H9 (cell line): ENCODE results near the gene LUZP2. TPM values are rescaled to one million over a fixed set of nuclear protein-coding genes. Genes with fewer than 3 reads are reported as not detected.

ENCODE experiments used
- DNase-seq: peaks from one replicate; pipeline ENCODE4 v3.0.0-alpha.2; 2017
- H2AFZ ChIP-seq: one replicate; pipeline ENCODE4 v1.6.1; 2013; ENCODE audit warnings: mild to moderate bottlenecking, low read length, control low read depth, moderate library complexity
- H2AK5ac ChIP-seq: 2 replicates; pipeline ENCODE4 v1.6.1; 2013; ENCODE audit warnings: low read length, control low read depth, mixed read lengths; ENCODE audit not compliant: insufficient read length
- H2BK120ac ChIP-seq: one replicate; pipeline ENCODE4 v1.6.1; 2013; ENCODE audit warnings: low read depth, mild to moderate bottlenecking, low read length, control low read depth, inconsistent platforms; ENCODE audit not compliant: poor library complexity, severe bottlenecking
- H2BK12ac ChIP-seq: 2 replicates; pipeline ENCODE4 v1.6.1; 2013; ENCODE audit warnings: low read length, control low read depth, mixed read lengths, low read depth; ENCODE audit not compliant: insufficient read length
- H2BK15ac ChIP-seq: 2 replicates; pipeline ENCODE4 v1.6.1; 2013; ENCODE audit warnings: low read depth, low read length, control low read depth
- H2BK20ac ChIP-seq: one replicate; pipeline ENCODE4 v1.6.1; 2013; ENCODE audit warnings: low read depth, mild to moderate bottlenecking, low read length, control low read depth, inconsistent platforms; ENCODE audit not compliant: poor library complexity, severe bottlenecking
- H2BK5ac ChIP-seq: 2 replicates; pipeline ENCODE4 v1.6.1; 2013; ENCODE audit warnings: low read length, control low read depth, mixed read lengths; ENCODE audit not compliant: insufficient read length
- H3K14ac ChIP-seq: 2 replicates; pipeline ENCODE4 v1.6.1; 2013; ENCODE audit warnings: low read length, control low read depth; ENCODE audit not compliant: insufficient read depth
- H3K18ac ChIP-seq: 2 replicates; pipeline ENCODE4 v1.6.1; 2013; ENCODE audit warnings: low read depth, mild to moderate bottlenecking, mixed read lengths, low read length, control low read depth; ENCODE audit not compliant: insufficient read length
- H3K23ac ChIP-seq: 2 replicates; pipeline ENCODE4 v1.6.1; 2013; ENCODE audit warnings: low read length, control low read depth, mixed read lengths, low read depth; ENCODE audit not compliant: insufficient read length
- H3K23me2 ChIP-seq: 2 replicates; pipeline ENCODE4 v1.6.1; 2013; ENCODE audit warnings: low read depth, mild to moderate bottlenecking, mixed read lengths, low read length, control low read depth; ENCODE audit not compliant: insufficient read length, poor library complexity, severe bottlenecking
- H3K27ac ChIP-seq: 2 replicates; pipeline ENCODE4 v1.5.1; 2013; ENCODE audit warnings: low read length, control low read depth, mixed read lengths, low read depth; ENCODE audit not compliant: insufficient read length
- H3K27me3 ChIP-seq: 2 replicates; pipeline ENCODE4 v1.6.1; 2013; ENCODE audit warnings: low read length, control low read depth, inconsistent platforms; ENCODE audit not compliant: insufficient read depth
- H3K4ac ChIP-seq: 2 replicates; pipeline ENCODE4 v1.6.1; 2013; ENCODE audit warnings: low read depth, mild to moderate bottlenecking, control low read depth, inconsistent platforms, low read length, moderate library complexity
- H3K4me1 ChIP-seq: 2 replicates; pipeline ENCODE4 v1.6.1; 2013; ENCODE audit warnings: low read length, control low read depth, inconsistent platforms; ENCODE audit not compliant: insufficient read depth
- H3K4me2 ChIP-seq: 2 replicates; pipeline ENCODE4 v1.6.1; 2013; ENCODE audit warnings: low read length, control low read depth, mixed read lengths; ENCODE audit not compliant: insufficient read length, insufficient read depth
- H3K56ac ChIP-seq: 2 replicates; pipeline ENCODE4 v1.6.1; 2013; ENCODE audit warnings: low read depth, mild to moderate bottlenecking, mixed read lengths, low read length, control low read depth; ENCODE audit not compliant: insufficient read length
- H3K79me1 ChIP-seq: 2 replicates; pipeline ENCODE4 v1.6.1; 2013; ENCODE audit warnings: low read depth, mild to moderate bottlenecking, moderate library complexity, low read length, control low read depth, inconsistent platforms; ENCODE audit not compliant: insufficient read depth, poor library complexity, severe bottlenecking
- H3K79me2 ChIP-seq: 2 replicates; pipeline ENCODE4 v1.6.1; 2013; ENCODE audit warnings: low read length, control low read depth, inconsistent platforms; ENCODE audit not compliant: insufficient read depth
- H3K9ac ChIP-seq: 2 replicates; pipeline ENCODE4 v1.6.1; 2013; ENCODE audit warnings: low read length, control low read depth, mixed read lengths; ENCODE audit not compliant: insufficient read length; ENCODE audit errors: extremely low read depth
- H3K9me3 ChIP-seq: one replicate; pipeline ENCODE4 v1.6.1; 2013; ENCODE audit warnings: low read depth, low read length, inconsistent platforms; ENCODE audit not compliant: control insufficient read depth
- H3T11ph ChIP-seq: one replicate; pipeline ENCODE4 v1.6.1; 2013; ENCODE audit warnings: mild to moderate bottlenecking, low read length, control low read depth, inconsistent platforms
- H4K20me1 ChIP-seq: one replicate; pipeline ENCODE4 v1.6.1; 2013; ENCODE audit not compliant: control insufficient read depth, insufficient read length, insufficient read depth
- H4K5ac ChIP-seq: 2 replicates; pipeline ENCODE4 v1.6.1; 2013; ENCODE audit warnings: low read depth, mild to moderate bottlenecking, mixed read lengths, low read length, control low read depth; ENCODE audit not compliant: insufficient read length
- H4K8ac ChIP-seq: replicated peaks from 2 replicates; pipeline ENCODE4 v1.6.1; 2013; ENCODE audit warnings: low read length, control low read depth, mixed read lengths, low read depth; ENCODE audit not compliant: insufficient read length
- H4K91ac ChIP-seq: 2 replicates; pipeline ENCODE4 v1.6.1; 2013; ENCODE audit warnings: low read depth, mild to moderate bottlenecking, moderate library complexity, mixed read lengths, low read length, control low read depth; ENCODE audit not compliant: insufficient read length
- H3K27ac Mint-ChIP-seq, 3 experiments: 2 replicates in 2 of 3; 3 replicates in 1 of 3; pipeline ENCODE4 v1.8.0; 2020 to 2021; ENCODE audit warnings: mixed read lengths in 3 of 3, mild to moderate bottlenecking in 1 of 3, moderate library complexity in 1 of 3
- H3K27me3 Mint-ChIP-seq: 2 replicates; pipeline ENCODE4 v1.8.0; 2021; ENCODE audit warnings: low read depth, mild to moderate bottlenecking, moderate library complexity, mixed read lengths
- H3K36me3 Mint-ChIP-seq, 3 experiments: 2 replicates in 2 of 3; 3 replicates in 1 of 3; pipeline ENCODE4 v1.8.0; 2020 to 2021; ENCODE audit warnings: low read depth in 3 of 3, mixed read lengths in 3 of 3; ENCODE audit not compliant: insufficient read depth in 1 of 3
- H3K4me1 Mint-ChIP-seq, 2 experiments: 2 replicates each; pipeline ENCODE4 v1.8.0; 2020; ENCODE audit warnings: mixed read lengths in 2 of 2
- H3K4me3 Mint-ChIP-seq, 2 experiments: 2 replicates in 1 of 2; 3 replicates in 1 of 2; pipeline ENCODE4 v1.8.0; 2020 to 2021; ENCODE audit warnings: mild to moderate bottlenecking in 2 of 2, mixed read lengths in 2 of 2, moderate library complexity in 1 of 2
- H3K9me3 Mint-ChIP-seq, 2 experiments: 2 replicates in 1 of 2; 3 replicates in 1 of 2; pipeline ENCODE4 v1.8.0; 2020; ENCODE audit warnings: mild to moderate bottlenecking in 2 of 2, mixed read lengths in 2 of 2, moderate library complexity in 1 of 2
- CTCF ChIP-seq: fragments of 200-600 bp; sonication (generic); conservative IDR thresholded peaks from 3 replicates; pipeline ENCODE4 v1.8.0; 2021; ENCODE audit warnings: antibody characterized with exemption, mild to moderate bottlenecking
- WGBS: extraction: QIAGEN DNeasy Blood & Tissue Kit; methylation state at CpG from one replicate; pipeline ENCODE4 v1.1.7; 2013; ENCODE audit warnings: missing lambda C conversion rate, low lambda C conversion rate, mixed read lengths; ENCODE audit not compliant: insufficient read length; ENCODE audit errors: extremely low coverage; 5-methylcytosine and 5-hydroxymethylcytosine counted together
- total RNA-seq: library from RNA; stranded (reverse); gene quantifications from 2 replicates; pipeline ENCODE4 v1.2.1, GENCODE V29; 2021

LUZP2 gene
- total RNA-seq, 1 experiment from 2014 or later = 25.4 TPM

GRCh38 chr11:24497831-24498230, 978 bp downstream of the LUZP2 start:
- H3K4ac ChIP-seq = no peak overlapping the region
- no peak overlapping the region for H4K91ac ChIP-seq
- H3K9me3 ChIP-seq = no peaks in the 10 kb centered on the region
- DNase-seq = no peak
- H3K4me1 ChIP-seq = no peaks in the 10 kb centered on the region
- Mint-ChIP-seq H3K27me3 (peaks cover 41% of the 10 kb centered on the region), H3K36me3 (peaks cover 0 to 1% (median 0%) of the 10 kb centered on the region in 3 experiments; a peak in 1 of 7 replicates), H3K9me3 (no peaks in the 10 kb centered on the region), H3K27ac (no peak overlapping the region), H3K4me1 (peaks cover 21 to 36% of the 10 kb centered on the region in 2 experiments), H3K4me3 (peak overlapping the region; percentile 87 to 93)
- no peak overlapping the region for H4K8ac ChIP-seq
- no peak overlapping the region for H2BK12ac ChIP-seq
- no peaks in the 10 kb centered on the region for H3K79me1 ChIP-seq
- H2AFZ ChIP-seq = no peak overlapping the region
- WGBS = no CpG with 5 or more reads among the region's 3 CpGs
- peaks cover 14% of the 10 kb centered on the region for H3K23me2 ChIP-seq
- no peak overlapping the region for H3K18ac ChIP-seq
- H2AK5ac ChIP-seq = no peak overlapping the region
- no peaks in the 10 kb centered on the region for H4K20me1 ChIP-seq
- no peak overlapping the region for H3K27ac ChIP-seq
- no peak overlapping the region for H3K14ac ChIP-seq
- no peak overlapping the region for H2BK120ac ChIP-seq
- no peak overlapping the region for H3K9ac ChIP-seq
- H3K23ac ChIP-seq = no peak overlapping the region
- H3K56ac ChIP-seq = no peak overlapping the region
- H2BK15ac ChIP-seq = no peak overlapping the region
- peaks cover 5% of the 10 kb centered on the region; the same call in 1 of the 2 replicates for H3K27me3 ChIP-seq
- peak overlapping the region; percentile 99 for H3K4me2 ChIP-seq
- no peaks in the 10 kb centered on the region for H3K79me2 ChIP-seq
- no peak overlapping the region for H4K5ac ChIP-seq
- H2BK5ac ChIP-seq = no peak overlapping the region
- no peak for TF ChIP-seq CTCF
- H2BK20ac ChIP-seq = no peak overlapping the region
- no peak overlapping the region for H3T11ph ChIP-seq
